Mucosa of gallbladder (tissue), 1 donor: ENCODE measurements around the gene POLR1C. TPM values are rescaled to one million over a fixed set of nuclear protein-coding genes. Genes with fewer than 3 reads are reported as not detected.
A peak's percentile ranks its signal among the peaks of the same experiment; 100 is the strongest.
"Not testable (repeated sequence)": the region's sequence is repeated elsewhere in the genome, so short reads cannot be mapped to it uniquely, and the experiment has no call there.

Experiments
- DNase-seq: peaks from one replicate; pipeline ENCODE4 v3.0.0-alpha.2; 2020; ENCODE audit warnings: low spot score
- total RNA-seq: library from RNA; stranded (reverse); gene quantifications from one replicate; pipeline ENCODE4 v1.2.1, GENCODE V29; 2021
- donor health status: DM: no; HTN: no; CAD: no.

POLR1C gene
- total RNA-seq, 1 donor from 2014 or later, result 33.8 TPM

- no peak for DNase-seq
Observed at GRCh38 chr6:43493230-43493629, 23.7 kb upstream of the POLR1C start.

DNA sequence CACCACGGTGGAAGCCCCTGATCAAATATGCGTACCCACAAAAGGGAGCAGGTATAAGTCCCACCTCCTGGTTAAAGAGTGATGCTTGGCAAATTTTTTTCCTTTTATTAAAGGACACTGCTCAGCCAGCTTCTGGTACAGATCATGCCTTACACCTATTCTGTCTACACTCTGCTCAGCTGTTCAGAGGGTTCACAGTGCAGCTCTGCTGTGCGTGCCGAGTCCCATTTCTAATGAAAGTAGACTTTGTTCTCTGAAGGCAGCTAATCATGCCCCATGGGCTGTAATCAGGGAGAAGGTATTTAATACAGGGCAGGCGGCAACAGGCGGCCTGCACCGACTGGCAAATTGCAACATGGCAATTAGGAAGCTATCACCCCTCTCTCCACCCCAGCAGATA is 23.1 kb upstream of the POLR1C start:
- DNase-seq, result no peak

GRCh38 chr6:43494321-43494720 is 22.6 kb upstream of the POLR1C start:
- DNase-seq, result no peak

DNA sequence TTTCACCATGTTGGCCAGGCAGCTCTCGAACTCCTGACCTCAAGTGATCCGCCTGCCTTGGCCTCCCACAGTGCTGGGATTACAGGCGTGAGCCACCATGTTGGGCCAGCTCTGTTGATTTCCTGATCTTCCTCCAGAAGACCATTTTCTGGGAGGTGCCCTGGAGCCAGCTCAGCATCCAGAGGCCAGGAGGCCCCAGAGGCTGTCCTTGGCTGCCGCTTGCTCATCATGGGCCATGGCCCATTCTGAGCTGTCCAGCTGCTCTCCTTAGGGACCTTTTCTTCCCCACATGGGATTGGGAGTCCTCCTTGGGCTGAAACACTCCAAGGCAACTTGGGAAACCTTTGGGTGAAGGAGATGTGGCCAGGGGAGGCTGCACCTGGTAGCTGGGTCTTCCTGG is 22.1 kb upstream of the POLR1C start:
- DNase-seq, result no peak

GRCh38 chr6:43495409-43495941 is 21.4 kb upstream of the POLR1C start:
- DNase-seq, result no peak

DNA sequence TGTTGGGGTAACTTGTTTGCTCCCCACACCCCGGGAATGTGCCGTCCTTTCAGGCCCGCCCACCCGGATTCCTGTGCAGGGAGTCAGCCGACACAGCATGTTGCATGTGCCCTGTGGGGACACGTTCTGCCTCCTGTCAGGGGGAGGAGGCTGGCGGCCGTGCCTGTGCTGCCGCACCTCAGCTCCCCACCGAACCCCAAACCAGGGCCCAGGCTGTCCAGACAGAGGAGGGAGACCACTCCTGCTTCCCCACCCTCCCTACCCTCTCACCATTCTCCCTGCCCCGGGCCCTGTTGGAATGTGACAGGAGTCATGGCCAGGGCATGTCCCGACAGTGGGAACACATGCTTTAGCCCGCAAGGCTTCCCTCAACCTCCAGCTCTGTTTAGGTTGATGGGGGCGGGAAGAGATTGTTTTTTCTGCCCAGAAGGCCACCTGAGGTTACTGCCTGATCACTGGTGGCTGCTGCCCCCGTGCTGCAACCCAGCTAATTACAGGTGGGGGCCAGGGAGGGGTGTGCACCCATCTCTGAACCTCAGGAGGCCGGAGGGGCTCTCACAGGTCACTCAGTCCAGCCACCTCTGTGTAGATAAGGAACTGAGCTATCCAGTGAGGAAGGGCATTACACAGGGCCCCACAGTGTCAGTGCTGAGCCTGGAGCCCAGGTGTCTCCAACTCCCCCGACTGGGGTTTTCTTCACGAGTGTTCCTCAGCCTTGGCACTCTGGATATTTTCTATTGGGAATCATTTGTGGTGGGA is 20.3 kb upstream of the POLR1C start:
- no peak for DNase-seq

- DNase-seq, result no peak
Observed at GRCh38 chr6:43497129-43497396, 19.8 kb upstream of the POLR1C start.

DNA sequence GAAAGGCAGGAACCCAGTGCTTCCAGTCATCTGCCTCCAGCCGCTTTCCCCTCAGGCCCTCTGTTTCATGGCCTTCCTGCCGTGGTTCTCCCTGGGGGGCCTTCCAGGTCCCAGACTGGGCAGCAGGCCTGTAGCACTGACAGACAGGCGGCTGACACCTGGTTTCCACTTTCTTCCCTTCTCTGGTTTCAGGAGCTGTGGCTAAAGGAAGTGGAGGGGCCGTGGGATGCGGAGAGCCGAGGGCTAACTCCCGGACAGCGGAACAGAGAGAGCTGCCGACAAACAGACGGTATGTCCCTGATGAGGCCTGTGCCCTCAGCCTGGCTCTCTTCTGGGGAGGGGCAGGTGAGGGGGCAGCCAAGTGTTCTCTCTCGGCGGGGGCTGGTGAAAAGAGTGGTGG is 19.2 kb upstream of the POLR1C start:
- DNase-seq, result no peak

GRCh38 chr6:43498291-43498690 is 18.6 kb upstream of the POLR1C start:
- DNase-seq, result not testable (repeated sequence)

GRCh38 chr6:43499028-43499815 is 17.7 kb upstream of the POLR1C start:
- DNase-seq, result no peak

- DNase-seq, result no peak
Observed at GRCh38 chr6:43500921-43501320, 16.0 kb upstream of the POLR1C start.

- no peak for DNase-seq
Observed at GRCh38 chr6:43502666-43503065, 14.2 kb upstream of the POLR1C start.

- no peak for DNase-seq
Observed at GRCh38 chr6:43503443-43503842, 13.4 kb upstream of the POLR1C start.

- DNase-seq, result no peak
Observed at GRCh38 chr6:43504756-43505593, 11.9 kb upstream of the POLR1C start.

DNA sequence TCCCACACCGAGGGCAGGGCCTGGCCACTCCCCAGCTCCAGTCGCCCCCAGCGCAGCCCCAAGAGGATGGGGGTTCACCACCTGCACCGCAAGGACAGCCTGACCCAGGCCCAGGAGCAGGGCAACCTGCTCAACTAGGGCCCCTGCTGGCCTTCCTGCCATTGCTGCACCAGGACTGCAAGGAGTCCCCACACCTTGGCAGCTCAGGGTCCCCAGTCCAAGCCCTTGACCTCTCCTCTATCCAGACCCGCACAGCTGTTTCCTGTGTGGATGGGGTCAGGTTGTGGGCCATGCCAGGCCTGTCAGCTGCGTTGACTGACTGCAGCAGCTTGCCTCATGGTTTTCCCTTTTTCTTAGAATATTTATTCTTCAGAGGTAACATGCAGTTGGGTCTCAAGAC is 11.2 kb upstream of the POLR1C start:
- no peak for DNase-seq

- no peak for DNase-seq
Observed at GRCh38 chr6:43506171-43506570, 10.7 kb upstream of the POLR1C start.

- DNase-seq, result peak; percentile 87
Observed at GRCh38 chr6:43506667-43507471, 10.0 kb upstream of the POLR1C start.

- DNase-seq, result no peak
Observed at GRCh38 chr6:43508481-43509141, 8.3 kb upstream of the POLR1C start.

DNA sequence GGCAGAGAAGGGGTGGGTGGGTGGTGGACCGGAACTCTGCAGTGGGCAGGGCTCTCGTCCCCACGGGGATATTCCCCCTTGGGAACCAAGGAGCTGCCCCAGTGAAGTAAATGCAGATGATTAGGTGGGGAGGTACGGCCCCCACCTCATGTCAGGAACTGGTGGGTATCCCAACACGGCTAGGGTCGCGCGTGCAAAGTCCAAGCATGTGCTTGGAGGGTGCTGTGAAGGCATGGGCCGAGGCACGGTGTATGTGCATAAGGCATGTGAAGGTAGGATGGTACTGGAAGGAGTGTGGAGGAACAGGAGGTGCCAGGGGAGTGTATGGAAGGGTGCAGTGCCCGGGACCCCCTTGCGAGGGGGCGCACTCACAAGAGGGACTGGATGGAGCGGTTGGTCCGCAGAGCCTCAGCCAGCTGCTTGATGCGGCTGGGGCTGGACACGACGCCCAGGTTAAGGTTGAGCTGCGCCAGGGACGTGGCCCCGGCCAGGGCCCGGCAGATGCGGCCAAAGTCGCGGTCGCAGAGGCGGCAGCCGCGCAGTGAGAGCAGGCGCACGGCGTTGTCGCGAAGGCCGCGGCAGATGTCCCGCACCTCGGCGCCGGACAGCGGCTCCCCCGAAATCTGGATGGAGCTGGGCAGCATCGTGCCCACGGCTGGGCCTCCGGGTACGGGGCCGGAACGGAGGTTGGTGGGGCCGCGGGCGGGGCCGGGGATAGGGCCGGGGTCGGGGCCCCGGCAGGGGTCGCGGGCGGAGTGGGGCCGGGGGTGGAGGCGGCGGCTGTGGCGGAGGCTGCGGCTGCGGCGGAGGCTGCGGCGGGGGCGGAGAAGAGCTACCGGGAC is 7.5 kb upstream of the POLR1C start:
- no peak for DNase-seq
